ENCODE data around the gene CAPN10.

DNA sequence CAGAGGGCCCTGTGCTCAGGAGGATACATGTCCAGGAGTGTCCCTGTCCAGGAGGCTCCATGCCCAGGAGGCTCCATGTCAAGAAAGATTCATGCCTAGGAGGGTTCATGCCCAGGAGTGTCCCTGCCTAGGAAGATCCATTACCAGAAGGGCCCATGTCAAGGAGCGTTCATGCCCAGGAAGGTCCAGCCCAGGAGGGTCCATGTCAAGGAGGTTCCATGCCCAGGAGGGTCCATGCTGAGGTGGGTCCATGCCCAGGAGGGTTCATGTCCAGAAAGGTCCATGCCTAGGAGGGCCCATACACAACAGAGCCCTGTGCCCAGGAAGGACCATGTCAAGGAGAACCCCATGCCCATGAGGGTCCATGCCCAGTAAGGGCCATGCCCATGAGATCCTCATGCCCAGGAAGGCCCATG is 45.8 kb downstream of the CAPN10 start:
- TF ChIP-seq ZNF384 (IDR thresholded peaks at IDR 0.05) (no peak), LEF1 (IDR thresholded peaks at IDR 0.05; ENCODE audit: borderline replicate concordance) (no peak), FOXK2 (IDR thresholded peaks at IDR 0.05) (no peak), L3MBTL2 (conservative IDR thresholded peaks at IDR 0.05) (no peak), ELF4 (IDR thresholded peaks at IDR 0.05) (no peak), ARNT (IDR thresholded peaks at IDR 0.05) (no peak), FOXM1 (IDR thresholded peaks at IDR 0.05; ENCODE audit: borderline replicate concordance) (no peak), FOXA1 (IDR thresholded peaks at IDR 0.05) (no peak)
- TF ChIP-seq, protein P1, sequence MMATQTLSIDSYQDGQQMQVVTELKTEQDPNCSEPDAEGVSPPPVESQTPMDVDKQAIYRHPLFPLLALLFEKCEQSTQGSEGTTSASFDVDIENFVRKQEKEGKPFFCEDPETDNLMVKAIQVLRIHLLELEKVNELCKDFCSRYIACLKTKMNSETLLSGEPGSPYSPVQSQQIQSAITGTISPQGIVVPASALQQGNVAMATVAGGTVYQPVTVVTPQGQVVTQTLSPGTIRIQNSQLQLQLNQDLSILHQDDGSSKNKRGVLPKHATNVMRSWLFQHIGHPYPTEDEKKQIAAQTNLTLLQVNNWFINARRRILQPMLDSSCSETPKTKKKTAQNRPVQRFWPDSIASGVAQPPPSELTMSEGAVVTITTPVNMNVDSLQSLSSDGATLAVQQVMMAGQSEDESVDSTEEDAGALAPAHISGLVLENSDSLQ (IDR thresholded peaks at IDR 0.05) = no peak
